HUES6 (cell line): ENCODE measurements around the gene PDIA6.
"Not testable (repeated sequence)": the region's sequence is repeated elsewhere in the genome, so short reads cannot be mapped to it uniquely, and the experiment has no call there.

Experiments
- H3K27ac ChIP-seq: 2 replicates; pipeline ENCODE4 v1.7.0; 2013; ENCODE audit warnings: low read depth, mild to moderate bottlenecking, low read length, inconsistent platforms
- H3K27me3 ChIP-seq: 2 replicates; pipeline ENCODE4 v1.6.1; 2013; ENCODE audit warnings: low read length; ENCODE audit not compliant: control insufficient read depth, insufficient read depth
- H3K36me3 ChIP-seq: 2 replicates; pipeline ENCODE4 v1.6.1; 2013; ENCODE audit warnings: low read length; ENCODE audit not compliant: control insufficient read depth, insufficient read depth
- H3K4me1 ChIP-seq: 2 replicates; pipeline ENCODE4 v1.6.1; 2013; ENCODE audit warnings: low read length; ENCODE audit not compliant: control insufficient read depth, insufficient read depth
- H3K4me3 ChIP-seq: 2 replicates; pipeline ENCODE4 v1.5.1; 2013; ENCODE audit warnings: low read depth, low read length
- H3K9ac ChIP-seq: one replicate; pipeline ENCODE4 v1.6.1; 2013; ENCODE audit warnings: mild to moderate bottlenecking, low read length
- H3K9me3 ChIP-seq: 2 replicates; pipeline ENCODE4 v1.6.1; 2013; ENCODE audit warnings: low read depth, low read length; ENCODE audit not compliant: control insufficient read depth, insufficient read depth

PDIA6 gene

DNA sequence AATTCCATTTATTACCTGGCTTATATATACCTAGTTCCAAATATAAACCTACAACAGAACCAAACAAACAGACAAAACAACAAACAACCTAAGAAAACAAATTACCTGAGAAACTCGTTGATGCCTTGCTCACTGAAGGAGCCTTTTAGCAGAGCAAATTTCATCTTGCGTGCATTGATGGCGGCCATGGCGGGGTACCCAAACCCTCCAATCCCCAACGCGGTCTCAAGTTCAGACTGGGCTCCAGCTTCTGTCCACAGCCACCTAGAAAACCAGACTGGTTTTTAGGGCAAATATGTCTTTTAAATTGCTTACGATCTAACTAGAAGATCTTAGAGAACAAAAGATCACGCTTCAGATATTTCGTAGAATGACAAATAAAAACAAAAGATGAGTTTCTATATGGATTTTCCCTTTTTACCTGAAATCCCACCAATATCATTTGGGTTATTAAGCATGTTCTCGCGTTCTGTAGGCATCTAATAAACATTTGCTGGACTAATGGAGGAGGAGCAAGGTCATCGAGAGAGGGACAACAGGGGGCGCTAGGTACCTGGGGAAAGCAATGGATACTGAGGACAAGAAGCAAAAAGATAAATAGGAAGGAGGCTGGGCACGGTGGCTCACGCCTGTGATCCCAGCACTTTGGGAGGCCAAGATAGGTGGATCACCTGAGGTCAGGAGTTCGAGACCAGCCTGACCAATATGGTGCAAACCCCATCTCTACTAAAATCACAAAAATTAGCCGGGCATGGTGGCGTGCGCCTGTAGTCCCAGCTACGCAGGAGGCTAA lies 25.2 kb downstream of the PDIA6 start:
- H3K4me3 ChIP-seq = no peak overlapping the region
- no peaks in the 10 kb centered on the region for H3K4me1 ChIP-seq
- H3K9me3 ChIP-seq = no peaks in the 10 kb centered on the region
- no peak overlapping the region for H3K9ac ChIP-seq
- peaks cover 95% of the 10 kb centered on the region for H3K36me3 ChIP-seq
- H3K27ac ChIP-seq = no peak overlapping the region
- H3K27me3 ChIP-seq = no peaks in the 10 kb centered on the region

DNA sequence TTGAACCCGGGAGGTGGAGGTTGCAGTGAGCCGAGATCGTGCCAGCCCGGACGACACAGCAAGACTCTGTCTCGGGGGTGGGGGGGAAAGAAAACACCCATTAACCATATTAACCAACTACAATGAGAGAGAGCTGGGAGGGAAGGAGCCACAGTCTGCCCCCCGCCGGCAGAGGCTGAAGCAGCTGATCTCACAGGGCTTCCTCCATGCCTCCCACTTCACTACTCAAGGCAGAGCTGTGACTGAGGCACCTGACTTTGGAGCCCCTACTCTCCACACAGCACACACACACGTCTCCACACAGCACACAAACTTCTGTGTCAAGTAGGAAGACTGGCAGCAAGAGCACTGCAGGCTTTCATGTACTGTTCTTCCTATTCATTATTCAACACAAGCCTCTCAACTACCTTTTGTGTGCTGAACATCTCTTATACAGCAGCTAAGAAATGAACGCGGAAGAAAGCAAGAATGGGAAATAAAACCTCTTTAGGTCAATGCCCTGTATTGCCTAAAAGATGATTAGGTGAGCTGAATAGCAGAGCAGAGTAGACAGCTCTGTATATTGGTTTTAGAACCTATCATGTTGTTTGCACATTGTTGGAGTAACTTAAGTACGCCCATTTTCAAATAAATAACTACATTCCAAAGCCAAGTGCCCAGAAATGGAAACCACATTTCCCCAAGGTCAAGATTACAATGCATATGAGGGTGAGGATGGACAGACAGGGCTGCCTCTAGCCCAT lies 26.2 kb downstream of the PDIA6 start:
- no peaks in the 10 kb centered on the region for H3K4me1 ChIP-seq
- no peak overlapping the region for H3K27ac ChIP-seq
- H3K9me3 ChIP-seq = no peaks in the 10 kb centered on the region
- no peak overlapping the region for H3K4me3 ChIP-seq
- H3K27me3 ChIP-seq = no peaks in the 10 kb centered on the region
- peaks cover 95% of the 10 kb centered on the region for H3K36me3 ChIP-seq
- no peak overlapping the region for H3K9ac ChIP-seq

DNA sequence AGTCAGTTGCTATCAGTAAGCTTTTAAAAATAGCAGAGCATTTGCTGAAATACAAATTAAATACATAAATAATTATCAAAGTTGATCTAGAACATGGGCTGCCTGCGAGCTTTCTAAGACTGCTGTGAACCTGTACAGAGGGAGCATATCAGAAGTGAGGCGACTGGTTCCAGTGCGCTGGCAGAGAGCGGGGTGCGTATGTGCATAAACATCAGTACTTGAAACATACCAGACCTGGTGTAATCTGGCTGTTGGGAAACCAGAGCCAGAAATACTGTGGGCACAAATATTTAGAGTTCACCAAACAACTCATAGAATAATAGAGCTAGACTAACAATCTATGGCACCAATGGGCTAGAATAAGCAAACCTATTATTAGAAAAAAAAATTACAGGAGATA lies 27.3 kb downstream of the PDIA6 start:
- H3K27me3 ChIP-seq = no peaks in the 10 kb centered on the region
- H3K4me3 ChIP-seq = no peak overlapping the region
- H3K27ac ChIP-seq = no peak overlapping the region
- peaks cover 95% of the 10 kb centered on the region for H3K36me3 ChIP-seq
- H3K9me3 ChIP-seq = no peaks in the 10 kb centered on the region
- H3K4me1 ChIP-seq = no peaks in the 10 kb centered on the region
- H3K9ac ChIP-seq = no peak overlapping the region

DNA sequence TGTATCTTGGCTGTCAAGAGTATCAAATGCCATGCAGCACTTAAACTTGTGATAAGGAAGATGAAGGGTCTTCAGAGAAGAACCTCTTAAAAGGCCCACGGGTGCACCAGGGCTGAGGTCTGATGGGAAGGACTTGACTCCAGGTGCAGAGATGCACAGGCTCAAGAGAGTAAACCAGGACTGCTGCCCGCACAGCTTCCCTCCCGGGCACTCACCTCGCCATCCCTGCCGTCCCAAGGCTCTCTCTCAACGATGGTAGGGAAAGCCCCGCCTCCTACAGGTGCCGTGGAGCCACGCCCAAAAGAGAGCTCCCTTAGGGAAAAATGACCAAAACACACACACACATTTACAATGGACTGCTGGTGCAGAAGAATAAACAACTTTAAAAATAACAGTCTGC lies 27.9 kb downstream of the PDIA6 start:
- no peak overlapping the region for H3K27ac ChIP-seq
- peaks cover 96% of the 10 kb centered on the region for H3K36me3 ChIP-seq

DNA sequence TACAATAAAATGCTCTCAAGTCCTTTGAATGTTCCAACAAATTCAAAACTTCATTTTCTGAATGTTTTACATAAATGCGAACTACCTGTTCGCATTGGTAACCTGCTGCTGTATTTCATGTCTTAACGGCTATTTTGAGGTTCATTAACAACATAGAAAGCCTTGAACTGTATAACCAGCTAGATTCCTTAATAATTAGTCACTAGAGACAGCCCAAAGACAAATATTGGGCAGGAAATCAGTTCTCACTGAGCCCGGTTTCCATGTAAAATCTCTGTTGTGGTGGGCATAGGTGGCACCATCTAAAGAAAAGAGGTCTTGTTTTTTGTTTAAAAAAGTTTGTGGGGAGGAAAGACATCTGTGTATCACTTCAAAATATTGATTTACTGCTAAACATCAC lies 29.2 kb downstream of the PDIA6 start:
- Histone ChIP-seq H3K27ac (no peak overlapping the region), H3K4me3 (no peak overlapping the region), H3K9me3 (no peaks in the 10 kb centered on the region), H3K36me3 (peaks cover 90% of the 10 kb centered on the region), H3K4me1 (no peaks in the 10 kb centered on the region), H3K27me3 (no peaks in the 10 kb centered on the region), H3K9ac (no peak overlapping the region)

More for the DNA sequence above, 27.9 kb downstream of the PDIA6 start:
- Histone ChIP-seq H3K4me3 (no peak overlapping the region), H3K27me3 (no peaks in the 10 kb centered on the region), H3K9me3 (no peaks in the 10 kb centered on the region), H3K9ac (no peak overlapping the region), H3K4me1 (no peaks in the 10 kb centered on the region)

DNA sequence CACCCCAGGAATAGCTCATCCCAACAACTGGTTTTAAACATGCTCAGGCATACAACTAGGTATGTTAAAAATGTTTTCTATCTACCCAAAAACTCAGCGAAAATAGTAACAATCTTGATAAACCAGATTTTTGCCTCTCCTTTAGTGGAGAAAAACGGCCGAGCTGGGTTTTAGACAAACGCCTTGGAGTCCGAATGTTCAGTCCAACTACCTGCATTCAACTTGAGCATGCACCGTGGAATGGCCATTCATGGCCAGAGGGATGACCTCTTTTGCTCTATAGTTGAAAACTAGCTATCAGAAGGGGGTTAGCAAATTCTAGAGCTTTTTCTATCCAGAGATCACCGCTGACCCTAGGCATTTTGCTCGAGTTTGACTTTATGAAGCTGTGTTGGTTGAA lies 30.8 kb downstream of the PDIA6 start:
- Histone ChIP-seq H3K4me3 (no peak overlapping the region), H3K4me1 (no peaks in the 10 kb centered on the region), H3K9ac (no peak overlapping the region), H3K27me3 (no peaks in the 10 kb centered on the region), H3K9me3 (no peaks in the 10 kb centered on the region), H3K36me3 (peaks cover 78% of the 10 kb centered on the region), H3K27ac (no peak overlapping the region)

DNA sequence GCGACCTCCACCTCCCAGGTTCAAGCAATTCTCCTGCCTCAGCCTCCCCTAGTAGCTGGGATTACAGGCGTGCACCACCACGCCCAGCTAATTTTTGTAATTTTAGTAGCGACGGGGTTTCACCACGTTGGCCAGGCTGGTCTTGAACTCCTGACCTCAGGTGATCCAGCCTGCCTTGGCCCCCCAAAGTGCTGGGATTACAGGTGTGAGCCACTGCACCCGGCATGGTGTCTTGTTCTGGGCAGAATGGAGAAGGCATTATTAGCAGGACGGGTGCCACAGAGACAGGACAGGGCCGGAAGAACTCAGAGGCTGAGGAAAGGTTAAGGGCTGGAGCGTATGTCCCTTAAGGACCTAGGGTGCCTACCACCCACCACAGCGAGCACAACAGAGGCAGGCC lies 31.8 kb downstream of the PDIA6 start:
- H3K9me3 ChIP-seq, H3K9ac ChIP-seq, H3K27ac ChIP-seq, H3K4me3 ChIP-seq, H3K27me3 ChIP-seq, H3K4me1 ChIP-seq: not testable (repeated sequence)
- peaks cover 70% of the 10 kb centered on the region for H3K36me3 ChIP-seq

DNA sequence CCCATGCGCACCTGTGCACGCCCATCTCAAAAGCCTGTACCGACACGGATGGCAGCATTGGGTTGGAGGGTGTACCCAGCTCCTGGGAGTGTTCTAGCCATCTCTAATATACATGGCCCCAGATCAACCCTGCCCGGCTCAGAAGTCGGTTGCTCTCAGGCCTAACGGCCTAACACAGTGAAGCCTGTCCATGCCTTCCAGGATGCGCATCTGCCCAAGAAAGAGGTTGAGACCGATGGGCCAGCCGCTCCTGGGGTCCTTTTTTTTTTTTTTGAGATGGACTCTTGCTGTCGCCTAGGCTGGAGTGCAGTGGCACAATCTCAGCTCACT lies 32.1 kb downstream of the PDIA6 start:
- H3K27ac ChIP-seq = no peak overlapping the region
- H3K36me3 ChIP-seq = peaks cover 66% of the 10 kb centered on the region
- H3K4me1 ChIP-seq = no peaks in the 10 kb centered on the region
- H3K4me3 ChIP-seq = no peak overlapping the region
- no peaks in the 10 kb centered on the region for H3K27me3 ChIP-seq
- H3K9ac ChIP-seq = no peak overlapping the region
- H3K9me3 ChIP-seq = no peaks in the 10 kb centered on the region

DNA sequence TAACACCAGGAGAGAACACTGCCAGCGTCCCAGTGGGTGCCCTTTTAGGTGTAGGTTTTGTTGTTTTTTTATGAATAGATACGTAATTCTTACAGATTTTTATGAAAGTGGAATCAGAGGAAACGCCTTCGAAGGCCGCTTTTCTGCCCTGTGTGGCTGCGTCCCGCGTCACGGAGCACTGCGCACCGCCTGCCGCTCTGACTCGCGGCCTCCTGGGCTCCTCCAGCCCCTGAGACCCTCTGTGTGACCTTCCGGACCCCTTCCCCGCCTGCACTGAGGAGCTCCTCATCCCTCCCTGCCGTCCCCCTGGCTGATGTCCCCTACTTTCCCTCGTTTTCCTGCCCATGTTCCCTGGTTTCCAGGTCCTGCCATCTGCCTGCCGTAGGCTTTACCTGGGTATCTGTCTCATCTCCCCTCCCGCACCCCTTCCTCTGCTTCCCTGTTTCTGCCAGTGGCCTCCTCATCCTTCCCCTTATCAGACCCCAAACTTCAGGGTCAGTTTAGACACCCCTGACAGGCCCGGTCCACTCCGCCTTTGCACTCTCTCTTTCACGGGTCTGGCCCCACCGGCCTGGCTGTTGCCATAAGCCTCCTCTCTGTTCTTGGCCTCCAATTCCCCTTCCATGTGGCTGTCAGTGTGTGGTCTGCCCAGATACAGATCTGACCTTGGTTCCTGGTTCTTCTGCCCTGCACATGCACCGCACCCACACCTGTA lies 32.7 kb downstream of the PDIA6 start:
- Histone ChIP-seq H3K4me1 (no peaks in the 10 kb centered on the region), H3K36me3 (peaks cover 61% of the 10 kb centered on the region), H3K4me3 (no peak overlapping the region), H3K27ac (no peak overlapping the region), H3K9ac (no peak overlapping the region), H3K27me3 (no peaks in the 10 kb centered on the region), H3K9me3 (no peaks in the 10 kb centered on the region)

DNA sequence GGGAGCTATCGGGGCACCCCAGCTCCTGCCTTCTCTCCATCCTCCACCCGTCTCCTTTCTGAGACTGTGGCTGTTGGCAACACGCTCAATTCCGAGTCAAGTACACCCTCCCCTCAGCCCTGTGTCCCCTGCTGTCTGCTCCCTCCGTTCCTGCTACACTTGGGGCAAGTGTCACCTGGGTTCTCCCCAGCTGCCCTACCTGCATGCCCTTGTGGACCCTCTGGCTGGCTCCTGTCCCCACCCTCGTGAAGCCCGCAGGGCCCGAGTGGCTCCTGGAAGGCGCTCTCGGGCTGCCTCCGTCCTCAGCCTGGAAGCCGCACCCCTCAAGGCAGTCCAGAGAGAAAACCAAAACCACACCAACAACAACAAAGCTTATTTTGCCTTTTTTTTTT lies 33.9 kb downstream of the PDIA6 start:
- peaks cover 3% of the 10 kb centered on the region; the same call in 1 of the 2 replicates for H3K4me1 ChIP-seq
- H3K36me3 ChIP-seq = peaks cover 49% of the 10 kb centered on the region
- no peaks in the 10 kb centered on the region for H3K27me3 ChIP-seq
- no peak overlapping the region for H3K4me3 ChIP-seq
- no peaks in the 10 kb centered on the region for H3K9me3 ChIP-seq
- H3K9ac ChIP-seq = no peak overlapping the region
- no peak overlapping the region for H3K27ac ChIP-seq
